NCI-H1105 (cell line): ENCODE results near the gene PACSIN2.
"Not testable (repeated sequence)": the region's sequence is repeated elsewhere in the genome, so short reads cannot be mapped to it uniquely, and the experiment has no call there.

Experiments
- DNase-seq: peaks from one replicate; lab custom pipeline; 2025; lab: John Stamatoyannopoulos, UW

Gene PACSIN2

DNA sequence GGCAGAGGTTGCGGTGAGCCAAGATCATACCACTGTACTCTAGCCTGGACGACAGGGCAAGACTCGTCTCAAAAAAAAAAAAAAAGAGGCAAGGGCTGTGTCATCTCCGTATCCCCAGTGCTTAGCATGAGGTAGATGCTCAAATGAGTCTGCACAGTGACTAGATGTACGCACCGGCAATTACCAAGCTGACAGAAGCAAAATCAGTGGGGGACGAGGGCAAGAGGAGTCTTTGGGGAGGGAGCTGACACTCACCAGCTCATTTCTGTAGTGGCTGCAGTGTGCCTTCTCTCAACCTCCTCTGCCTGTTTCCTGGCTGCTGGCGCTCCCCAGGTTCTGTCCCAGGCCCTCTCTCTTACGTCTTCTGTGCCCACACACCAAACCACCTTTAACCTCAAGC lies 69.9 kb downstream of the PACSIN2 start:
- no peak for DNase-seq

DNA sequence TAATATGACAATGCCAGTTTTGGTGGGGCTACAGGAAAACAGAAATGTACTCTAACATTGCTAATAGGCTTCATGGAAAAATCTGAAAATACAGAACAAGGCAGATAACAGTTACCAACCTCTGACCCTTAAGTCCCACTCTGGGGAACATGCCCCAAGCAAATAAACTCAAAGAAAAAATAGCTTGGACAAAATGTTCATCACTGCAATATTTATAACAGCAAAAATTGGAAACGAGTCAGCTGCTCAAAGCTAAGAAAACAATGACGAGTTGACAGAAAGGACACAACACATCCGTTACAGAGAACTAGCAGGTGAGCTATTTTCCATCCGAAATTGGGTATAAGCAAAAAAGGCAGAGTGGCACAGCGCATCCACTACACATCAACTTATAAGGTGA lies 70.5 kb downstream of the PACSIN2 start:
- DNase-seq = no peak

GRCh38 chr22:42943981-42944380 lies 71.0 kb downstream of the PACSIN2 start:
- no peak for DNase-seq

DNA sequence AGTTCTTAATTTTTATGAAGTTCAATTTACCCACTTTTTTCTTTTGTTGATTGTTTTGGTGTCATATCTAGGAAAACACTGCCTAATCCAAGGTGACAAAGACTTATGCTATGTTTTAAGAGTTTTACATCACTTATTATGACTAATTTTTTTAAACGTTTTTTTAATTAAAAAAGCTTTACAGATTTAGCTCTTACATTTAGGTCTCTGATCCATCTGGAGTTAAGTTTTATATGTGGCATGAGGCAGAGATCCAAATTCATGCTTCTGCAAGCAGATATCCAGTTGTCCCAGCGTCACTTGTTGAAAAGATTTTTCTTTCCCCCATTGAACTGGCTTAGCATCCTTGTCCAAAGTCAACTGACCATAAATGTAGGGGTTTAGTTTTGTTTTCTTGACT lies 72.6 kb downstream of the PACSIN2 start:
- DNase-seq = no peak

DNA sequence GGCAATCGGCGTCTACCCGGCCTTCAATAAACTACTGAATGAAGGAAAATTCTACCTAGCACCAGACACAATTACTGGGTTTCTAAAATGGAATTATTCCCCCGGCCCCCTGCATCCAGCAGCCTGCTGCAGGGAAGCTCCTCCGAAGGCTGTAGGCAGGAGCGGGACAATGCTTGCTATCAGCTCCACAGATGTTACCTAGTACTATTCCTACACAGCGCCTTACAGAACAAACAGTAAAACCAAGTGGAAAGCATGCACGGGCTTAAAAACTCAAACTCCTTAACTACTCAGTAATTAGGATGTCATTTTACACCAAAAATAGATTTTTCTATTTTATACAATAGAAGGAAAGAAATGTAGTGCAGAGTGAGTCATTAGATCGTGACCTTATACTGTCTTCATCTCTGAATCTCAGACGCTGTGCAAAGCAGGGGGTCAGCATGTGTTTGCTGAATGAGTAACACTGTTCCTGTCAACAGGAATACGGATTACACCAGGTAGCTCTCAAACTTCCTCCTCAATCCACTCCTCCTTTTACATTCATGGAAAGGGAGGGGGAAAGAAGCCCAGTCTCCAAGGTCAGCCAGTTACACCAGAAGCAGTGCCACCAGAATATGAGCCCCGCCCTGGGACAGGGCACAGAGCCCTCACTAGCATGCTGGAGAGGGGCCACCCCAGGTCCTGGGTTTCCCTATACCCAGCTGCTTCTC lies 74.9 kb downstream of the PACSIN2 start:
- DNase-seq = no peak

DNA sequence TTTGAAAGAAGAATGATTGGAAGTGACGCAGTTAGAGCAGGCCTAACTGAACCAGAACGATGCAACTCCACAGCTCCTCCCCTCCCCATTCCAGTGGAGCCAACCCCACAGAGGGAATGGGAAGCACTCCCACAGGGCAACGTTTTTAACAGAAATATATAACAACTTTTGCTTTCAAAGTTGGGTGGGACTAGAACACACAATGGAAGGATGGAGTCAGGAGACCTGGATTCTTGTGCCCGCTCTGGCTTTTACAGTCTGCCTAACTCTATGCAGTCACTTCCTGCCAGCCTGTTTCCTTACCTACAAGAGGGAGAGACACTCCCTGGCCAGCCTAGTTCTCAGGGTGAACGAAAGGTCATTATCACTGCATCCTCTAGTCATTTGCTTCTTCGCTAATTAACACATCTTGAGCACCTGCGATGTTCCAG lies 75.5 kb downstream of the PACSIN2 start:
- no peak for DNase-seq

- no peak for DNase-seq
These were observed 76.0 kb downstream of the PACSIN2 start for GRCh38 chr22:42938976-42939375.

DNA sequence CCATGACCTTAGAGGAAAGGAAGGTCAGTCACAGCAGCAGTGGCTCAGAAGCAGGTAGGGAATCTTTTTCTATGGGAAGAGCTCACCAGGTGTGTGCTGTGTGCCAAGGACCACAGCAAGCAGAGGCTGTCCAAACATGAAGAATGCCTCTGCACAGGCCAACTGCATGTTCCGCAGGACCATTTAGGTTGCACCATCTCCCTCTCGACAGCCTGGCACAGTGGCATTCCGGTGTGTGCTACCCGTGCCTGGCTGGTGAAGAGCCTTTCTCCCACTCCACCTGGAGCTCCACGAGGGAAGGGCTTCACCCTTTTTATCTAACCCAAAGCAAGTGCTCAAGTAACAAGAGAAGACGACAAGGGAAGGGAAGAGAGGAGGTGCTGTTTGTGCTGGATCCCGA lies 76.5 kb downstream of the PACSIN2 start:
- DNase-seq = no peak

DNA sequence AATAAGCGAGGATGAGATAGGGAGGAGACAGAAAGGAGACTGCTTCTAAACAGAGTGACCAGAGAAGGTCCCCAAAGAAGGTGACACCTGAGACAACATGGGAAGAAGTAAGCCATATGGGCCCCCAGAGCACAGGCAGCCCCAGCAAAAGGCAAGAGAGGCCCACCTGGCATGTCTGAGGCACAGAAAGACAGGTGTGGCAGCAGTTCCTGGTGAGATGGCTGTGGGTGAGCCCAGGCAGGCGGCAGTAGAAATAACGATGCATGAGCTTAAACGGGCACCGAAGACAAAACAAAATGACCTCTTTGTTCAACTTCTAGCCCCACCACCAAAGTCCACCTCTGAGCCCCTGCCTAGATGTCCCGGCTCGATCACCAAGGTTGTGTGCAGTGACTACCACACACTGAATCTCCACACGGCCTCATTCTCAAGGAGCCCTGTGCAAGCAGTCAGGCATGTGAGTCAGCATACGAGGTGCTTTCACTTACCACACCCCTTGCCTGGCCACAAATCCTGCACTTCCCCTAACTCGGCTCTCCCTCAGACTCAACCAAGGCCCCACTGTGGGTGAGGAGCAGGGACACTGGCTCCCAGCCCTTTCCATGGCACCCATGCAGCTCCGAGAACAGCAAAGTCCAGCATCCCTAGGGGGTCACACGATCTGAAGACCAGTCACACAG lies 77.6 kb downstream of the PACSIN2 start:
- DNase-seq = no peak

DNA sequence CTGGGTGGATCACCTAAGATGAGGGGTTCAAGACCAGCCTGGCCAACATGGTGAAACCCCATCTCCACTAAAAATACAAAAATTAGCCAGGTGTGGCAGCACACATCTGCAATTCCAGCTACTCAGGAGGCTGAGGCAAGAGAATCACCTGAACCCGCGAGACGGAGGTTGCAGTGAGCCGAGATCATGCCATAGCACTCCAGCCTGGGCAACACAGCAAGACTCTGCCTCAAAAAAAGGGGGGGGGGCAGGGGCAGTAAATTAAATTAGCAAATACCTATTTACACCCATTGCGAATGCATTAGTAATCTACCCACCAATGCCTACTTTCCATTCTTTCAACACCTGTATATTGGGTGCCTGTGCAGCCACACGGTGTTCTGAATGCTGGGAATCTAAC lies 78.3 kb downstream of the PACSIN2 start:
- not testable (repeated sequence) for DNase-seq

DNA sequence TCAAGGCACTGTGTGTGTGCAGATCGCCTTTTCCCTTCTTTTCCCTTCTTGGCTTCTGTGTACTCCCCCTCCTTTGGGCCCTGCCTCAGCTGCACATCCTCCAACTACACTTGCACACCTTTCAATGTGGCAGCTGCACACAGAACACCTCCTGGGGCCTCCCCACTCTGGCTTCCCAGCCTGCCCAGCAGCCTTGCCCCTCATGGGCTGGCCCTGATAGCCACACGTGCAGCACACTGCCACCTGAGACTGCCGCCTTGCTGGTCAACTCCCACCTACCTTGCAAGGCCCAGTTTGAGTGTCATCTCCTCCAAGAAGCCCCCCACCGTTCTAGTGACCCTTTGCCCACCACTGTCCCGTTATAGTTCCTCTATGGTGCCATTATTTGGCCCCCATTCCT lies 80.6 kb downstream of the PACSIN2 start:
- no peak for DNase-seq

GRCh38 chr22:42933485-42934091 lies 81.4 kb downstream of the PACSIN2 start:
- DNase-seq = no peak

- no peak for DNase-seq
These were observed 82.0 kb downstream of the PACSIN2 start for GRCh38 chr22:42932857-42933484.

- DNase-seq = no peak
These were observed 82.8 kb downstream of the PACSIN2 start for GRCh38 chr22:42932197-42932519.

GRCh38 chr22:42931421-42932196 lies 83.3 kb downstream of the PACSIN2 start:
- no peak for DNase-seq

GRCh38 chr22:42930810-42931420 lies 84.0 kb downstream of the PACSIN2 start:
- DNase-seq = no peak

- no peak for DNase-seq
These were observed 85.2 kb downstream of the PACSIN2 start for GRCh38 chr22:42929838-42930155.

DNA sequence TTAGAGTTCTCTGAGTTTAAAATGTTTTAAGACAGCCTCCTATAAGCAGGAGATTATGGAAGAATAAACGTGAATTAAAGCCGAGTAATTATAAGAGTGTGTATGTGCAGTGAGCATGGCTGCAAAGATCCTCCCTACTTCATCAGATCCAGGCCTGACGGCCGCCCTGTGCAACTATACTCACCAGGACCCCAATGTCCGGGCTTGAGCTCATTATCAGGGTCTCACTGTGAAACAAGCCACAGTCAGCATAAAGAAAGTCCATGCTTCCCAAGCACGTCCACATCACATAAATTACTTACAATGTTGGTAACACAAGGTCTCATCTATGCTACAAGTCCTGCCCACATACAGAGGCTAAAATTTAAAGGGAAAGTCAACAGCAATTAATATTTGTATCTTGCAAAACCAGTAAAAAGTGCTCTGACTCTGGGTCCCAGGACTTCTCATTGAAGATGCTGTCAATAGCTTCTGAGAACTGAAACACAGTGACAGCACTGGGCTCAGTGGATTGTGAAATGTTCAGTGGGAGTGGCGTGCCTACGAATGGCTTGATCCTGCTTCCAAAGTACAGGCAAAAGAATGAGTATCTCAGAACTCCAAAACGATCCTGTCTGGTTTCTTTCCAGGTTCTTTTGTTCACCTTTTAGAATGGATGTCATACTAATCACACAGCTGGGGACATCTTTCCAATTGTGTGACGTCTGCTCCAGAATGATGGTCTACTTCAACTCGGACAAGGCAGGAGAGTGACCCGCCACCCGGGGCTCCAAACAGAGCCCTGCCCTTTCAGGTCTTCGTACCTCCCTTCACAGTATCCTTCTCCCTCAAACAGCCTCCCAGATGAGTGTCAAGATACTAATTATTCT lies 85.7 kb downstream of the PACSIN2 start:
- DNase-seq = no peak

DNA sequence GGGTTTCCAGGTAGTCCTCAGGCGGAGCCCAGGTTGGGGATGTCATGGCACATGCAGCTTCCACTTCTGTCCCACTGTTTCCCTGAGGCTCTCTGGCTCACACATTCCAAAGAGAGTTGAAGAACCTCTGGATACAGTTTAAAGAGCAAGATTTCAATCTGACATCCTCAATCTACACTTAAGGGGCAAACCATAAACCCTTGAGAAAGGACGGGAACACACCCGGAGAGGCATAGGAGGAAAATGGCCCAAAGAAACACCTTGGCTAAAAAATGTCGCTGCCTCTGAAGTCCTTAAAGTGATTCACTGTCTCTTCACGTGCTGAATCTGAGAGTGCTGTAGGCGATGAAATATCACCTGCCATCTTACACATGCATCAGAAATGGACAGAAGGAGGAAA lies 87.0 kb downstream of the PACSIN2 start:
- no peak for DNase-seq

DNA sequence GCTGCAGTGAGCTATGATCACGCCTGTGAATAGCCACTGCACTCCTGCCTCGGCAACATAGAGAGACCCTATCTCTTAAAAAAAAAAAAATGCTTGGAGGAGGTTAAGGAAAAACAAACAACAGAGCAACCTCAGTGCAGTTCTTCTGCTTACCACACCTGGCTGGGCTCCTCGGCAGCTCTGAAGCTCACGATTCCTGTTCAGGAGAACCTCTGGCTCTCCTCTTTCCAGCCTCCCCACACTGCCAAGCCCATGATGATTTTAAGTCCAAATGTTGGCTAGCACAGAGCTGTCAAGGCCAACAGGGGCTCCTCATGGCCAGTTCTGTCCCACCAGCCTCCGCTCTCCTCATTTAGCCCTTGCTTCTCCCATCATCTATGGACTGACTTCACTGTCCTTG lies 88.2 kb downstream of the PACSIN2 start:
- no peak for DNase-seq

GRCh38 chr22:42926104-42926503 lies 88.8 kb downstream of the PACSIN2 start:
- DNase-seq = no peak
